ENCODE results near the gene DNAH7. TPM values are rescaled to one million over a fixed set of nuclear protein-coding genes. Genes with fewer than 3 reads are reported as not detected.

DNAH7 gene
- total and polyA plus RNA-seq, 2 of the 13 experiments (the other 11 are each of a cell fraction or from before 2014, with no cell fraction given): 0.09 TPM; not detected in 1

GRCh38 chr2:195985741-195986140 is 82.9 kb downstream of the DNAH7 start (continued):
- no peak for TF ChIP-seq ZBTB42 (CRISPR knock-in tag; IDR thresholded peaks at IDR 0.05)

DNA sequence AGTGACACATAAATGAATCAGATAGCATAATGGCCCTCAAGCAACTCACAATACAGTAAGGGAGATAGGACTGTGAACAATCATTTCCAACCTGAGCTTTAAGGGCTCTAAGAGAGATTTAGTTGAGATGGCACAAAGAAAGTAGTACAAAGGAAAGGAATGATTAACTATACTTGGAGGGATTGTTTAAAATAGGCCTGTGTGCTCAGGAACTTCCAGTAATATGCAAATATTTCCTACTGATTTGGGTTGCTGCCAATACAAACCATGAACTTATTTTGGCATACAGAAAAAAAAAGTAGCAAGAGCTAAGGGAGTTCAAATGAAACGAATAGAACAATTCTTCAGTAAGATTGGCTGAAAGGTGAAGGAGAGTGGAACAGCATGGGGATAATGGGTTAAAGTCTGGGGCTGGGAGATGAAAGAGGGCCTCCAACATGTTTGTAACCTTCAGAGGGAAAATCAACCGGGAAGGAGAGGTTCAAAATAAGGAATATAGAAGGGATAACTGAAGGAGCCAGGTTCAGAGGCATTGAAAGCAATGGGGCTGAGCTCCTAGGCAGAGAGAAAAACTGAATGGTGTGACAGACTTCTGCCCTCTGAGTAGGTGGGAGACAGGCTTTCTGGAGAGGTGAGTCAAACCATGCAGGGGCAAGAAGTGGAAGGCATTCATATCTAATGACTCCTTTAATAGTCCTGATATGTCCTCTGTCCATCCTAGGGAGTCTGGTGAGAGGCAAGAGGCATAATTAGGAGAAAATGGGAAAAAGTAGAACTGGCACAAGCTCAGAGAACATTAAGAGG is 83.5 kb downstream of the DNAH7 start:
- no peak overlapping the region for H2AFZ ChIP-seq (ENCODE audit: low read length)
- CTCF ChIA-PET (ENCODE audit: low intra/inter-chr PET ratio, low total read pairs): no interaction called here
- H3K9me3 ChIP-seq (ENCODE audit: low read length): peaks cover 10% of the 10 kb centered on the region
- H3K4me2 ChIP-seq (ENCODE audit: low read depth, low read length): no peak overlapping the region
- intact Hi-C loops (cut with micrococcal nuclease; ENCODE audit: unreplicated experiment): loop anchor here (5.0 kb wide), 1 partner anchor 657 kb away; no protein-coding TSS in a partner anchor
- no peaks in the 10 kb centered on the region for H3K79me2 ChIP-seq (ENCODE audit: insufficient read depth, low read length)
- TF ChIP-seq MIXL1 (CRISPR knock-in tag; IDR thresholded peaks at IDR 0.05) (no peak), PRPF4 (IDR thresholded peaks at IDR 0.05; ENCODE audit: low read depth, low read length, poor library complexity, severe bottlenecking) (no peak), ZBTB20 (CRISPR knock-in tag; IDR thresholded peaks at IDR 0.05; ENCODE audit: borderline replicate concordance, low read depth) (no peak), ZNF383 (CRISPR knock-in tag; IDR thresholded peaks at IDR 0.05; ENCODE audit: borderline replicate concordance) (no peak), ZUFSP (CRISPR knock-in tag; IDR thresholded peaks at IDR 0.05; ENCODE audit: borderline replicate concordance) (no peak), ZNF577 (CRISPR knock-in tag; IDR thresholded peaks at IDR 0.05; ENCODE audit: borderline replicate concordance, low read depth) (no peak), HOMEZ (CRISPR knock-in tag; IDR thresholded peaks at IDR 0.05; ENCODE audit: low read depth) (no peak), TSC22D2 (CRISPR knock-in tag; IDR thresholded peaks at IDR 0.05; ENCODE audit: borderline replicate concordance) (no peak), ELK4 (CRISPR knock-in tag; IDR thresholded peaks at IDR 0.05; ENCODE audit: borderline replicate concordance) (no peak), SSRP1 (CRISPR knock-in tag; IDR thresholded peaks at IDR 0.05) (no peak), HNRNPL (IDR thresholded peaks at IDR 0.05; ENCODE audit: low read depth, low read length) (no peak), ZNF12 (CRISPR knock-in tag; IDR thresholded peaks at IDR 0.05) (no peak), TAF1 (CRISPR knock-in tag; IDR thresholded peaks at IDR 0.05) (no peak)
- TF ChIP-seq, protein P1, sequence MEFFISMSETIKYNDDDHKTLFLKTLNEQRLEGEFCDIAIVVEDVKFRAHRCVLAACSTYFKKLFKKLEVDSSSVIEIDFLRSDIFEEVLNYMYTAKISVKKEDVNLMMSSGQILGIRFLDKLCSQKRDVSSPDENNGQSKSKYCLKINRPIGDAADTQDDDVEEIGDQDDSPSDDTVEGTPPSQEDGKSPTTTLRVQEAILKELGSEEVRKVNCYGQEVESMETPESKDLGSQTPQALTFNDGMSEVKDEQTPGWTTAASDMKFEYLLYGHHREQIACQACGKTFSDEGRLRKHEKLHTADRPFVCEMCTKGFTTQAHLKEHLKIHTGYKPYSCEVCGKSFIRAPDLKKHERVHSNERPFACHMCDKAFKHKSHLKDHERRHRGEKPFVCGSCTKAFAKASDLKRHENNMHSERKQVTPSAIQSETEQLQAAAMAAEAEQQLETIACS (CRISPR knock-in tag; IDR thresholded peaks at IDR 0.05): no peak
- DNase-seq (ENCODE audit: low spot score) (no peak), FAIRE-seq (no peak), ATAC-seq (no peak; the same call in 2 of the 3 replicates)
- in situ Hi-C loops (cut with HindIII; ENCODE audit: extremely low pct_ligation_motif_present, low pct_unique_long_range_greater_than_20kb): no loop called here
- H3K4me1 ChIP-seq (ENCODE audit: insufficient read depth, low read length): no peaks in the 10 kb centered on the region
- H3K4me3 ChIP-seq (replicated peaks in 1 of 3; ENCODE audit: insufficient read depth in 1 of 3, low read depth in 2 of 3, low read length in 3 of 3): no peak overlapping the region
- 1% methylated on average over 2 of the region's 2 CpGs for WGBS (ENCODE audit: low lambda C conversion rate)
- H3K9ac ChIP-seq (ENCODE audit: insufficient read depth, low read depth, low read length): no peak overlapping the region
- no peaks in the 10 kb centered on the region for H3K27me3 ChIP-seq (ENCODE audit: control insufficient read depth in 1 of 2, insufficient read depth in 2 of 2, low read length in 2 of 2)
- no peaks in the 10 kb centered on the region for H4K20me1 ChIP-seq (ENCODE audit: insufficient read depth, low read length)
- no peaks in the 10 kb centered on the region for H3K36me3 ChIP-seq (replicated peaks in 1 of 2; ENCODE audit: control insufficient read depth in 1 of 2, insufficient read depth in 2 of 2, low read length in 2 of 2)
- no TSS peak for BruUV-seq (replicated peaks)
- no peak overlapping the region for H3K27ac ChIP-seq (ENCODE audit: extremely low read length, insufficient read depth, low read length)
- POLR2A ChIA-PET: no interaction called here

Data from HepG2 (cell line).